ENCODE results near the gene AUTS2. TPM values are rescaled to one million over a fixed set of nuclear protein-coding genes. Genes with fewer than 3 reads are reported as not detected.

Gene AUTS2
- total RNA-seq, 6 donors from 2014 or later, result 38.9 to 151 (median 55.8) TPM

GRCh38 chr7:69598487-69599285, 411 bp downstream of the AUTS2 start:
- 0 to 1% methylated on average over 26 to 69 of the region's 70 CpGs for WGBS, 2 donors
- TF ChIP-seq CTCF (IDR thresholded peaks at IDR 0.05) (peak in 1 of 6 experiments; percentile 11), POLR2AphosphoS5 (IDR thresholded peaks at IDR 0.05) (no peak), POLR2A (IDR thresholded peaks at IDR 0.05) (peak in 2 of 4 donors; percentile 19 to 50), EP300 (IDR thresholded peaks at IDR 0.05) (no peak)
- peak in 1 of 2 donors; percentile 57 for DNase-seq
- Histone ChIP-seq H3K27me3 (no peaks in the 10 kb centered on the region), H3K4me3 (peak overlapping the region; percentile 64 to 82 (median 66)), H3K9me3 (no peaks in the 10 kb centered on the region), H3K4me1 (peaks cover 19 to 42% (median 24%) of the 10 kb centered on the region in 4 donors), H3K36me3 (no peaks in the 10 kb centered on the region), H3K27ac (peak overlapping the region; percentile 34 to 85 (median 73))
- ATAC-seq (ENCODE audit: low FRiP score in 2 of 2), result peak in 1 of 2 donors; percentile 18

- peaks cover 19 to 47% (median 25%) of the 10 kb centered on the region in 4 donors for H3K4me1 ChIP-seq
- TF ChIP-seq CTCF (IDR thresholded peaks at IDR 0.05) (no peak), EP300 (IDR thresholded peaks at IDR 0.05) (no peak), POLR2AphosphoS5 (IDR thresholded peaks at IDR 0.05) (no peak), POLR2A (IDR thresholded peaks at IDR 0.05) (no peak)
- 0 to 1% methylated on average over 28 to 38 of the region's 61 CpGs for WGBS, 2 donors
- no peaks in the 10 kb centered on the region for H3K36me3 ChIP-seq
- ATAC-seq (ENCODE audit: low FRiP score in 2 of 2) (peak in 1 of 2 donors; percentile 12), DNase-seq (peak in 1 of 2 donors; percentile 88)
- no peaks in the 10 kb centered on the region for H3K27me3 ChIP-seq
- no peaks in the 10 kb centered on the region for H3K9me3 ChIP-seq
- H3K27ac ChIP-seq, result peak overlapping the region; percentile 34 to 85 (median 55)
- peak overlapping the region; percentile 64 to 82 (median 66) for H3K4me3 ChIP-seq
These were observed 1.1 kb downstream of the AUTS2 start for GRCh38 chr7:69599286-69599954.

GRCh38 chr7:69599955-69600709, 1.9 kb downstream of the AUTS2 start:
- WGBS, 2 donors, result 1% methylated on average over 17 to 26 of the region's 27 CpGs
- Histone ChIP-seq H3K27ac (peak overlapping the region in 3 of 4 donors; percentile 34 to 85 (median 49)), H3K9me3 (no peaks in the 10 kb centered on the region), H3K4me3 (peak overlapping the region; percentile 46 to 82 (median 66)), H3K27me3 (no peaks in the 10 kb centered on the region), H3K36me3 (no peaks in the 10 kb centered on the region), H3K4me1 (peaks cover 19 to 47% (median 25%) of the 10 kb centered on the region in 4 donors)
- DNase-seq (no peak), ATAC-seq (ENCODE audit: low FRiP score in 2 of 2) (no peak)
- no peak for TF ChIP-seq CTCF (IDR thresholded peaks at IDR 0.05)
- TF ChIP-seq POLR2AphosphoS5 (IDR thresholded peaks at IDR 0.05), result no peak
- TF ChIP-seq EP300 (IDR thresholded peaks at IDR 0.05), result no peak
- TF ChIP-seq POLR2A (IDR thresholded peaks at IDR 0.05), result no peak

GRCh38 chr7:69600710-69601519, 2.6 kb downstream of the AUTS2 start:
- no peak for TF ChIP-seq POLR2AphosphoS5 (IDR thresholded peaks at IDR 0.05)
- TF ChIP-seq EP300 (IDR thresholded peaks at IDR 0.05), result no peak
- TF ChIP-seq CTCF (IDR thresholded peaks at IDR 0.05), result no peak
- peak overlapping the region in 3 of 4 donors; percentile 65 to 82 (median 66) for H3K4me3 ChIP-seq
- H3K27ac ChIP-seq, result no peak overlapping the region
- H3K9me3 ChIP-seq, result no peaks in the 10 kb centered on the region
- H3K36me3 ChIP-seq, result no peaks in the 10 kb centered on the region
- 71 to 78% methylated on average over 5 of the region's 5 CpGs for WGBS, 2 donors
- no peaks in the 10 kb centered on the region for H3K27me3 ChIP-seq
- ATAC-seq (ENCODE audit: low FRiP score in 2 of 2), result no peak
- peaks cover 19 to 47% (median 25%) of the 10 kb centered on the region in 4 donors for H3K4me1 ChIP-seq
- no peak for DNase-seq
